CD8-positive, alpha-beta memory T cell (primary cell): ENCODE data around the gene SLC5A10. TPM values are rescaled to one million over a fixed set of nuclear protein-coding genes. Genes with fewer than 3 reads are reported as not detected.

Source experiments
- CTCF ChIA-PET: fragments of 350-600 bp; sonication (Branson Sonifier 250); formaldehyde crosslinking; loops from one replicate; lab custom pipeline; 2021; ENCODE audit warnings: antibody characterized with exemption; lab: Charles Lee
- POLR2A ChIA-PET: fragments of 350-600 bp; sonication (Branson Sonifier 250); formaldehyde crosslinking; loops from one replicate; lab custom pipeline; 2021; ENCODE audit warnings: antibody characterized with exemption; lab: Charles Lee
- DNase-seq, 5 donors: peaks; one replicate each; pipeline versions ENCODE4 v3.0.0 to v3.0.0-alpha.2; 2020 to 2022; ENCODE audit warnings: mixed read lengths in 1 of 5
- H3K27ac ChIP-seq: one replicate; pipeline ENCODE4 v1.7.0; 2013; ENCODE audit warnings: low read depth, mild to moderate bottlenecking, low read length, moderate library complexity
- H3K27me3 ChIP-seq: 2 replicates; pipeline ENCODE4 v1.7.0; 2013; ENCODE audit warnings: low read length, mild to moderate bottlenecking; ENCODE audit not compliant: insufficient read depth, poor library complexity, severe bottlenecking
- H3K36me3 ChIP-seq: 2 replicates; pipeline ENCODE4 v1.7.0; 2013; ENCODE audit warnings: mild to moderate bottlenecking, low read length, moderate library complexity; ENCODE audit not compliant: insufficient read depth
- H3K4me1 ChIP-seq: 2 replicates; pipeline ENCODE4 v1.7.0; 2013; ENCODE audit warnings: mild to moderate bottlenecking, low read length, moderate library complexity; ENCODE audit not compliant: insufficient read depth
- H3K4me3 ChIP-seq: 2 replicates; pipeline ENCODE4 v1.7.0; 2013; ENCODE audit warnings: mild to moderate bottlenecking, low read length
- H3K9me3 ChIP-seq: 2 replicates; pipeline ENCODE4 v1.7.0; 2013; ENCODE audit warnings: mild to moderate bottlenecking, low read length
- H3K27ac Mint-ChIP-seq, 8 donors: one replicate each; pipeline ENCODE4 v1.8.0; 2020 to 2021; ENCODE audit warnings: mixed read lengths in 8 of 8, mild to moderate bottlenecking in 6 of 8, inconsistent platforms in 3 of 8, moderate library complexity in 3 of 8
- H3K27me3 Mint-ChIP-seq, 2 donors: one replicate each; pipeline ENCODE4 v1.8.0; 2020 to 2021; ENCODE audit warnings: mixed read lengths in 2 of 2, mild to moderate bottlenecking in 1 of 2, moderate library complexity in 1 of 2
- H3K36me3 Mint-ChIP-seq, 3 donors: one replicate each; pipeline ENCODE4 v1.8.0; 2020 to 2021; ENCODE audit warnings: mixed read lengths in 3 of 3, inconsistent platforms in 1 of 3, mild to moderate bottlenecking in 1 of 3
- H3K4me1 Mint-ChIP-seq, 3 donors: one replicate each; pipeline ENCODE4 v1.8.0; 2020 to 2021; ENCODE audit warnings: mixed read lengths in 3 of 3, inconsistent platforms in 1 of 3, mild to moderate bottlenecking in 1 of 3
- H3K4me3 Mint-ChIP-seq, 7 donors: one replicate each; pipeline ENCODE4 v1.8.0; 2020 to 2021; ENCODE audit warnings: mixed read lengths in 7 of 7, mild to moderate bottlenecking in 6 of 7, moderate library complexity in 4 of 7, inconsistent platforms in 2 of 7
- H3K9me3 Mint-ChIP-seq, 5 donors: one replicate each; pipeline ENCODE4 v1.8.0; 2020 to 2022; ENCODE audit warnings: mixed read lengths in 5 of 5, mild to moderate bottlenecking in 3 of 5, moderate library complexity in 2 of 5, inconsistent platforms in 1 of 5
- polyA plus RNA-seq: library from polyadenylated mRNA; unstranded; fragments of 300-500 nt; fragmentation: Illumina TruSeq; gene quantifications from one replicate; pipeline ENCODE4 v1.2.3, GENCODE V29; 2021
- total RNA-seq, 2 experiments: library from RNA; stranded (reverse); gene quantifications; one replicate each; pipeline ENCODE4 v1.2.3, GENCODE V29; 2021

SLC5A10 gene
- total and polyA plus RNA-seq, 3 experiments from 2014 or later = not detected

DNA sequence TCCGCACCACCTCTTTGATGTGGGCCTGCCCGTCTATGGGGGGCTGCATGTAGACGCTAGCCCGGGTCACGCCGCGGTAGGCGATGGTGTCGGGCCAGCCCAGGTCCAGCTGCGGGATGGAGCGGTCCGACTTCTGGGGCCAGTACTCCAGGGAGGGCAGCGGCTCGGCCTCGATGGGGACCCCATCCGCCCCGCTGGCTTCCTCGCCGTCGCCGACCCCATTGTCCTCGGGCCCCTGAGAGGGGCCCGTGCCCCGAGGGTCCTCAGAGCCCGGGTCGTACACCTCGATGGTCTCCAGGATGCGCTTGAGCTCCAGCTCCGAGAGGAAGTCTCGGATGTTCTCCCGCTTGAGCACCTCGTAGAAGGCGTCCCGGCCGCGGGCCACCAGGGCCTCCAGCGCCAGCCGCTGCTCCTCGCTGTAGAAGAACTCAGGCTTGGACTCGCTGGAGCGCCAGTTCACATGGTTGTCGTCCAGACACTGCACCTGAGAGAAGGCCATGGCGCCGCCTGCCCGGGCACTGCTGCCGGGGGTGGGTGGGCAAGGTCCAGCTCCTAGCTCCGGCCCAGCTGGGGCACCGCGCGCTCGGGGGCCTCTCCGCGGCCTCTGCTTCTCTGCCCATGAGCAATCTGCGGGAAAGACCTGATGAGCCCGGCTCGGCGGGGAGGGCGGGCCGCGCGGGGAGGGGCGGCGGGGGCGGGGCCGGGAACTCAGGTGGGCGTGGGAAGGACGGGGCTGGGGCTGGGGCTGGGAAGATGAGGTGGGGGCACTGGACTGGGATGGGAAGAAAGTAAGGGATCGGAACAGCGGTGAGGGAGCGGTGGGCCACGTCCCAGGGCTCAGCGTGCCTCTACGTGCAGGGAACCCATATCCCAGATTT lies 51.8 kb downstream of the SLC5A10 start:
- Histone ChIP-seq H3K9me3 (no peaks in the 10 kb centered on the region), H3K4me1 (peaks cover 36% of the 10 kb centered on the region), H3K27me3 (no peaks in the 10 kb centered on the region), H3K27ac (peak overlapping the region; percentile 59), H3K36me3 (no peaks in the 10 kb centered on the region), H3K4me3 (peak overlapping the region; percentile 59)
- DNase-seq = peak in 2 of 5 donors; percentile 38 to 55
- CTCF ChIA-PET = interaction anchor here (1.2 to 2.6 kb wide), 4 partner anchors 8 to 55 kb away, joined by 3 to 10 read pairs (median 4); no protein-coding TSS in a partner anchor
- Mint-ChIP-seq H3K9me3 (no peaks in the 10 kb centered on the region), H3K27me3 (no peaks in the 10 kb centered on the region), H3K27ac (peak overlapping the region; percentile 46 to 99 (median 95)), H3K36me3 (peaks cover 0 to 19% (median 0%) of the 10 kb centered on the region in 3 donors), H3K4me3 (peak overlapping the region; percentile 87 to 98 (median 91)), H3K4me1 (peaks cover 25 to 45% (median 32%) of the 10 kb centered on the region in 3 donors)
- POLR2A ChIA-PET = interaction anchor here (1.1 to 1.3 kb wide), 2 partner anchors 13 to 44 kb away, joined by 3 to 4 read pairs; no protein-coding TSS in a partner anchor

DNA sequence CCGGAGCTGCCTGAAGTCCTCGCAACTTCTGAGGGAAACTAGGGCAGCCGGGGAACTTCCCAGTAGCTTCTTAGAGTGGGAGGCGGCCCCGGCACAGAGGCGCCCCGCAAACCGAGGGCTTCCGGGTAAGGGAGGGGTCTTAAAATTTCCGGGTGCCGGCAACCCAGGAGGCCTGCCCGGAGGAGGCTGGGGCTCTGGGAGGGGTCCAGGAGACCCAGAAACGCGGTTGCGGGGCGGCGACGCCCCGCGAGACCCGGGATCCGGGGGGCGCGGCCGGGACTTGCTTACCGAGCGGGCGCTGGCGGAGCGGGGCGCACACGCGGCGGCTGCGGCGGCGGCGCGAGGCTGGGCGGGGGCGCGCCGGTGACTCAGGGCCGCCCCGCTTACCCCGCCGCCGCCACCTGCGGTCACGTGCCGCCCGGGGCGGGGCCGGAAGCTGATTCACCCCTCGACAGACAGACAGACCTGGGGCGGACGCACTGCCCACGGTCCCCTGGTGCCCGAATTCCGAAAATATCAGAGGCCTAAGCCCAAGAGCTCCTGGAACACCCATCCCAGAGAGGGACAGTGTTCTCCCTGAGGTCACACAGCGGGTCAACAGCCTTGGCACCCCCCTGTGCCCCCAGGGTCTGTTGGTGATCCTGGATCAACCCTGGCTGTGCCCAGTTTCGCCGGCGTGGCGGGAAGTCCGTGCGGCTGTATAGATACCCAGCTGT lies 52.6 kb downstream of the SLC5A10 start, which contains the start of gene FAM83G:
TSS of gene FAM83G (minus strand) at position 344 of the 716 bp plus-strand sequence. CDS start 723 bp downstream, outside the sequence.
- peak within 1 kb of the TSS; percentile 87 to 98 (median 91) for H3K4me3 Mint-ChIP-seq
- H3K4me1 ChIP-seq = peaks cover 36% of the 10 kb centered on the region
- H3K4me3 ChIP-seq = peak within 1 kb of the TSS; percentile 59
- H3K9me3 Mint-ChIP-seq = no peaks in the 10 kb centered on the region
- DNase-seq = peak; percentile 79 to 93 (median 83)
- H3K27ac Mint-ChIP-seq = peak within 1 kb of the TSS; percentile 78 to 99 (median 95)
- no peaks in the 10 kb centered on the region for H3K27me3 ChIP-seq
- H3K27ac ChIP-seq = peak within 1 kb of the TSS; percentile 59
- H3K4me1 Mint-ChIP-seq = peaks cover 26 to 45% (median 32%) of the 10 kb centered on the region in 3 donors
- no peaks in the 10 kb centered on the region for H3K36me3 ChIP-seq
- H3K27me3 Mint-ChIP-seq = no peaks in the 10 kb centered on the region
- H3K36me3 Mint-ChIP-seq = peaks cover 0 to 19% (median 0%) of the 10 kb centered on the region in 3 donors
- H3K9me3 ChIP-seq = no peaks in the 10 kb centered on the region
- ChIA-PET POLR2A (interaction anchor here (1.1 to 1.3 kb wide), 2 partner anchors 14 to 45 kb away, joined by 3 to 4 read pairs; no protein-coding TSS in a partner anchor), CTCF (interaction anchor here (1.2 to 2.6 kb wide), 3 partner anchors 18 to 56 kb away, joined by 3 to 10 read pairs (median 5); no protein-coding TSS in a partner anchor)

DNA sequence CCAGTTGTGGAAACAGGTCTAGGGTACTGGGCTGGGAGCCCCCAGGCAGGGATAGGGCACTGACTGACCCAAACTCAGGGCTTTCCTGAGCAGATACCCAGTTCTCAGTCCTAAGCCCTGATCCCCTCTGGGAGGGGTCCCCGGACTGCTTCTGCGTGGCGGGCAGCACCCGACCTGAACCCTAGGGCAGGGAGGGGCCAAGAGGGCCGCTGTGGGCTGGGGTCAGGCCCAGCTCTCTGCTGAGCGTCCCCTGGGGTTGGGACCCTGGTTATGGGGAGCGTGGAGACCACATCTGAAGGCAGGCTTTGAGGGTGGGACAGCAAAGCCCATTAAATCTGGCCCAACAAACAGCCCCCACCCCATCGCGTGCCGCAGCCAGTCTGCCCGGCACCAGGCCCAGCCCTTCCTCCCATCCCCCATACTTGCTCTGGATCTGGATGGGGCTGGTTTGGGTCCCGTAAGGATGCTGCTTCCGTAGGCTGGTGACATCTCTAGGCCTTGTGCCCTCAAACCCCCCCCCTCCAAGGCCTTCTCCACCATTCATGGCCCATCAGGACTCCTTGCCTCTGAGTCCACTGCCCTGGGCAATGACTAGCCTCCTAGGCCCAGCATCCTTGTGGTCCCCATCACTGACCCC lies 53.3 kb downstream of the SLC5A10 start:
- no peaks in the 10 kb centered on the region for H3K27me3 ChIP-seq
- H3K4me3 ChIP-seq = no peak overlapping the region
- peak overlapping the region; percentile 59 for H3K27ac ChIP-seq
- Mint-ChIP-seq H3K27ac (peak overlapping the region; percentile 78 to 99 (median 91)), H3K4me1 (peaks cover 28 to 45% (median 32%) of the 10 kb centered on the region in 3 donors), H3K9me3 (no peaks in the 10 kb centered on the region), H3K4me3 (peak overlapping the region; percentile 60 to 76 (median 74)), H3K36me3 (peaks cover 0 to 19% (median 0%) of the 10 kb centered on the region in 3 donors), H3K27me3 (no peaks in the 10 kb centered on the region)
- no peaks in the 10 kb centered on the region for H3K9me3 ChIP-seq
- H3K36me3 ChIP-seq = no peaks in the 10 kb centered on the region
- peak in 1 of 5 donors; percentile 13 for DNase-seq
- peaks cover 36% of the 10 kb centered on the region for H3K4me1 ChIP-seq
- ChIA-PET POLR2A (interaction anchor here (1.1 kb wide), 1 partner anchor 46 kb away, joined by 3 read pairs; no protein-coding TSS in a partner anchor), CTCF (interaction anchor here (1.2 to 2.6 kb wide), 3 partner anchors 17 to 57 kb away, joined by 3 to 10 read pairs (median 5); no protein-coding TSS in a partner anchor)

DNA sequence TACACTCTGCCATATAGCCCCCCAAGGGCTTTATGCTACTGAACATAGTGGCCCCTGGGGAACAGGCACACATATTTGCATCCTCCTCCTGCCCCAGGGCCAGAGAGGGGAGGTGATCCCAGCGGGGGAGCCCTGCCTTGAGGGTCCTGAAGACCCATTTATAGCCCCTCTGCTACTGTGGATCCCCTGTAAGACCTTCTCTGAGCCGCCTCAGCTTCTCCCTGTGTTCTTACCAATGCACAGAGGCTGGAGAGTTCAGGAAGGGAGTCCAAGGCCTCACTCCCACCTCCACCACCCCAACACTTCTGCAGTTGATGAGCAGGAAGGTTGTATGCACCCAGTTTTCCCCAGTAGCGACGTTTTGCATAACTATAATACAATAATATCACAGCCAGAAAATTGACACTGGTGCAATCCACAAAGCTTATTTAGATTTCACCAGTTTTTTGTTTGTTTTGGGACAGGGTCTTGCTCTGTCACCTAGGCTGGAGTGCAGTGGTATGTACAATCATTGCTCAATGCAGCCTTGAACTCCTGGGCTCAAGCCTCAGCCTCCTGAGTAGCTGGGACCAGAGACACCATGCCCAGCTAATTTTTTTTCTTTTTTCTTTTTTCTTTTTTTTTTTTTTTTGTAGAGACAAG lies 53.9 kb downstream of the SLC5A10 start:
- no peaks in the 10 kb centered on the region for H3K27me3 ChIP-seq
- POLR2A ChIA-PET = interaction anchor here (0.7 kb wide), 1 partner anchor 9 kb away, joined by 3 read pairs; no protein-coding TSS in a partner anchor
- Mint-ChIP-seq H3K4me1 (peaks cover 29 to 39% (median 31%) of the 10 kb centered on the region in 3 donors), H3K27ac (peak overlapping the region; percentile 78 to 99 (median 90)), H3K4me3 (peak overlapping the region; percentile 39 to 75 (median 66)), H3K36me3 (peaks cover 0 to 15% (median 0%) of the 10 kb centered on the region in 3 donors), H3K27me3 (no peaks in the 10 kb centered on the region), H3K9me3 (no peaks in the 10 kb centered on the region)
- CTCF ChIA-PET = interaction anchor here (2.6 kb wide), 1 partner anchor 45 kb away, joined by 10 read pairs; no protein-coding TSS in a partner anchor
- no peaks in the 10 kb centered on the region for H3K9me3 ChIP-seq
- H3K4me1 ChIP-seq = peaks cover 35% of the 10 kb centered on the region
- H3K36me3 ChIP-seq = no peaks in the 10 kb centered on the region
- H3K4me3 ChIP-seq = no peak overlapping the region
- H3K27ac ChIP-seq = no peak overlapping the region
- no peak for DNase-seq

DNA sequence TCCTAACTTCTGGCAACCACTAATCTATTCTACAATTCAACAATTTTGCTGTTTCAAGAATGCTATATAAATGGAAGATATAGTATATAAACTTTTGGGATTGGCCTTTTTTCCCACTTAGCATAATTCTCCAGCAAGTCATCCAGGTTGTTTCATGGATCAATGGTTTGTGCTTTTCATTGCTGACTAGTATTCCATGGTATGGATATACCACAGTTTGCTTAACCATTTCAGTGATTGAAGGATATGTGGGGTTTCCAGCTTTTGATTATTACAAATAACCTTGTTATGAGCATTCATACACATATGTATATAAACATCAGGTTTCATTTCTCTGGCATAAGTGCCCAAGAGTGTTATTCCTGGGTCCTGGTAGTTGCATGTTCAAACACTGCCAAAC lies 54.7 kb downstream of the SLC5A10 start:
- no peaks in the 10 kb centered on the region for H3K9me3 Mint-ChIP-seq
- no peak overlapping the region for H3K27ac ChIP-seq
- peaks cover 0 to 10% (median 0%) of the 10 kb centered on the region in 3 donors for H3K36me3 Mint-ChIP-seq
- peak overlapping the region in 1 of 7 donors; percentile 75 for H3K4me3 Mint-ChIP-seq
- no peaks in the 10 kb centered on the region for H3K36me3 ChIP-seq
- H3K4me1 ChIP-seq = peaks cover 28% of the 10 kb centered on the region
- CTCF ChIA-PET = no interaction called here
- DNase-seq = no peak
- no peak overlapping the region for H3K4me3 ChIP-seq
- H3K27ac Mint-ChIP-seq = peak overlapping the region in 6 of 8 donors; percentile 43 to 97 (median 88)
- no peaks in the 10 kb centered on the region for H3K27me3 Mint-ChIP-seq
- no peaks in the 10 kb centered on the region for H3K27me3 ChIP-seq
- POLR2A ChIA-PET = no interaction called here
- H3K4me1 Mint-ChIP-seq = peaks cover 23 to 31% (median 29%) of the 10 kb centered on the region in 3 donors
- H3K9me3 ChIP-seq = no peaks in the 10 kb centered on the region

DNA sequence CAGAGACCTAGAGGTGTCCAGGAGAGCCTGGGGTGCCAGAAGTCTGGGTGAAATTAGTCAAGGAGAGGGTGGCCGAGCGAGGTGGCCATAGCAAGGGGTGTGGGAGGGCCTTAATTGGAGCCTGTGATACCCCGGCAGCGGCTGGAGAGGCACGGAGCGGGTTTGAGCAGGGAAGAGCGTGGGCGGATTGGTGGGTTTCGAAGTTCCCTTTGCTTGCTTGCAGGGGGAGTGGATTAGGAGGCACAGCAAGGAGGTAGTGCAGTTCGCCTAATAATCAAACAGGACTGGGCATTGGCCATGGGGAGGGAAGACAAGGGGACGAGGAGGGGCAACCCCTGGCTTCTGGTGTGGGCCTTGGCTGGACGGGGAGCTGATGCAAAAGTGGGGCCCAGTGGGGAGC lies 58.0 kb downstream of the SLC5A10 start:
- CTCF ChIA-PET = no interaction called here
- H3K9me3 Mint-ChIP-seq = no peaks in the 10 kb centered on the region

More for the DNA sequence above, 58.0 kb downstream of the SLC5A10 start:
- Mint-ChIP-seq H3K4me3 (no peak overlapping the region), H3K4me1 (peaks cover 0 to 11% (median 4%) of the 10 kb centered on the region in 3 donors), H3K27ac (peak overlapping the region in 1 of 8 donors; percentile 47), H3K27me3 (no peaks in the 10 kb centered on the region), H3K36me3 (no peaks in the 10 kb centered on the region)
- Histone ChIP-seq H3K4me1 (peaks cover 3% of the 10 kb centered on the region), H3K9me3 (no peaks in the 10 kb centered on the region), H3K36me3 (no peaks in the 10 kb centered on the region), H3K27me3 (no peaks in the 10 kb centered on the region), H3K27ac (no peak overlapping the region), H3K4me3 (no peak overlapping the region)
- POLR2A ChIA-PET = no interaction called here
- DNase-seq = no peak
